Measurements from ENCODE around the gene APLN.

The APLN gene

GRCh38 chrX:129654652-129655546, at the start of gene APLN:
TSS of gene APLN (minus strand) at chrX:129654956. CDS start at chrX:129654630, 326 bp downstream.
- DNase-seq = peak; percentile 38

- DNase-seq = no peak
Measured at GRCh38 chrX:129704491-129704890, 49.7 kb upstream of the APLN start.

GRCh38 chrX:129701624-129702069, 46.9 kb upstream of the APLN start:
- no peak for DNase-seq

GRCh38 chrX:129700536-129700935, 45.8 kb upstream of the APLN start:
- no peak for DNase-seq

- no peak for DNase-seq
Measured at GRCh38 chrX:129698150-129698549, 43.4 kb upstream of the APLN start.

- DNase-seq = no peak
Measured at GRCh38 chrX:129697204-129697829, 42.6 kb upstream of the APLN start.

GRCh38 chrX:129696463-129697155, 41.9 kb upstream of the APLN start:
- DNase-seq = no peak

- no peak for DNase-seq
Measured at GRCh38 chrX:129695937-129696336, 41.2 kb upstream of the APLN start.

GRCh38 chrX:129695535-129695934, 40.8 kb upstream of the APLN start:
- no peak for DNase-seq

- no peak for DNase-seq
Measured at GRCh38 chrX:129694805-129695204, 40.0 kb upstream of the APLN start.

- DNase-seq = no peak
Measured at GRCh38 chrX:129693354-129693753, 38.6 kb upstream of the APLN start.

- DNase-seq = no peak
Measured at GRCh38 chrX:129690435-129690834, 35.7 kb upstream of the APLN start.

GRCh38 chrX:129689796-129690195, 35.0 kb upstream of the APLN start:
- no peak for DNase-seq

- DNase-seq = no peak
Measured at GRCh38 chrX:129688097-129688496, 33.3 kb upstream of the APLN start.

GRCh38 chrX:129686422-129686948, 31.7 kb upstream of the APLN start:
- no peak for DNase-seq

- no peak for DNase-seq
Measured at GRCh38 chrX:129682979-129683378, 28.2 kb upstream of the APLN start.

GRCh38 chrX:129679901-129680300, 25.1 kb upstream of the APLN start:
- DNase-seq = peak; percentile 12

GRCh38 chrX:129678614-129679195, 23.9 kb upstream of the APLN start:
- DNase-seq = no peak

- no peak for DNase-seq
Measured at GRCh38 chrX:129667412-129667811, 12.7 kb upstream of the APLN start.

- peak; percentile 76 for DNase-seq
Measured at GRCh38 chrX:129665916-129666644, 11.3 kb upstream of the APLN start.

- DNase-seq = no peak
Measured at GRCh38 chrX:129663171-129663570, 8.4 kb upstream of the APLN start.

- no peak for DNase-seq
Measured at GRCh38 chrX:129661369-129661768, 6.6 kb upstream of the APLN start.
